Colonic mucosa (tissue), 4 donors: ENCODE measurements around the gene TSHZ2. TPM values are rescaled to one million over a fixed set of nuclear protein-coding genes. Genes with fewer than 3 reads are reported as not detected.

ENCODE experiments used
- DNase-seq: peaks from one replicate; pipeline ENCODE4 v3.0.0-alpha.2; 2020
- H3K27ac ChIP-seq: fragments of 200-600 bp; one replicate; pipeline ENCODE4 v1.8.0; 2021
- H3K27me3 ChIP-seq: fragments of 200-600 bp; one replicate; pipeline ENCODE4 v1.8.0; 2021
- H3K36me3 ChIP-seq: fragments of 200-600 bp; one replicate; pipeline ENCODE4 v1.8.0; 2021
- H3K4me1 ChIP-seq: fragments of 200-600 bp; one replicate; pipeline ENCODE4 v1.8.0; 2021; ENCODE audit warnings: mild to moderate bottlenecking
- H3K4me3 ChIP-seq: fragments of 200-600 bp; one replicate; pipeline ENCODE4 v1.8.0; 2021
- H3K9ac ChIP-seq, 2 donors: one replicate each; pipeline ENCODE4 v1.7.0; 2013; ENCODE audit warnings: control low read depth in 2 of 2, low read depth in 2 of 2, low read length in 2 of 2
- H3K9me3 ChIP-seq: fragments of 200-600 bp; one replicate; pipeline ENCODE4 v1.8.0; 2021
- CTCF ChIP-seq: fragments of 200-600 bp; IDR thresholded peaks from one replicate; pipeline ENCODE4 v1.8.0; 2022; ENCODE audit warnings: antibody characterized with exemption, mild to moderate bottlenecking
- intact Hi-C: fragments of 100-400 bp; cut with DNase I; formaldehyde crosslinking; loops from one replicate; pipeline ENCODE4 v1.14.1; 2022
- total RNA-seq, 2 donors: library from RNA; stranded (reverse); fragmentation: NEBNext Ultra II Directional in 1 of 2; extraction: Animal tissue kit (Norgen Biotek cat#: 25700) in 1 of 2; gene quantifications; one replicate each; pipeline ENCODE4 v1.2.1, GENCODE V29; 2021
- donor health status: healthy.
- donor health status: DM: no; HTN: no; CAD: no.
- donor health status: DM: no; HTN: no; CAD: no.

TSHZ2 gene
- total RNA-seq, 2 donors from 2014 or later = 2.1 to 3.1 TPM

GRCh38 chr20:53162251-53162835, 190.2 kb downstream of the TSHZ2 start:
- no peaks in the 10 kb centered on the region for H3K36me3 ChIP-seq
- H3K9me3 ChIP-seq = no peaks in the 10 kb centered on the region
- no peak overlapping the region for H3K27ac ChIP-seq
- intact Hi-C loops = no loop called here
- no peak overlapping the region for H3K4me3 ChIP-seq
- H3K9ac ChIP-seq = no peak overlapping the region
- H3K27me3 ChIP-seq = no peaks in the 10 kb centered on the region
- no peak for DNase-seq
- H3K4me1 ChIP-seq = no peaks in the 10 kb centered on the region
- TF ChIP-seq CTCF = no peak

DNA sequence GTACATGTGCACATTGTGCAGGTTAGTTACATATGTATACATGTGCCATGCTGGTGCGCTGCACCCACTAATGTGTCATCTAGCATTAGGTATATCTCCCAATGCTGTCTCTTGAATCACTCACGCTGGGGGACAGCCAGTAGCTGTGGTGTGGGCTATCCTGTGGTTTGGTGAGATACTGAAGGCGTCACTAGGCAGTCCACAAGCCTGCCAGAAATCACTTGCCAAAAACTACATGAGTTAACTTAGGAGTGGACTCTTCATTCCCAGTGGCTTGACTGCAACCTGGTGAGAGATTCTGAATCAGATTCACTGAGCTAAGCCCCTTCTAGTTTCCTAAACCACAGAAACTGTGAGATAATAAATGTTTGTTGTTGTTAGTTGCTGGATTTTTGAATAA, 191.3 kb downstream of the TSHZ2 start:
- intact Hi-C loops = no loop called here
- TF ChIP-seq CTCF = no peak

DNA sequence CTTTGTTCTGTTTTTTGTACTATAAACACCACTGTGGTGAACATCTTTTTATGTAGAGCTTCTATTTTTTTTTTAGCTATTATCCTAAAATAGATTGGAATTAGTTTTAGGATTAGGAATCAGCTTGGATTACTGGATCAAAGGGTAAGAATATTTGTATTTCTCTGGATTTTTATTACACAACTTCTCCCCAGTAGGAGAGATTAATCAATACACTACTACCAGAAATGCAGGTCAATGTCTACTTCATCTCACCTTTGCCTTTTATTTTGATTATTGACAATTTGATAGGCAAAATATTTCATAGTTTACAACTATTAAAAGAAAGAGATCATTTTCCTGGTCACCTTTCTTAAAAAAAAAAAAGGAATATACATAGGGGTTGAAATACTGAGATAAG, 191.9 kb downstream of the TSHZ2 start:
- TF ChIP-seq CTCF = no peak
- Histone ChIP-seq H3K27me3 (no peaks in the 10 kb centered on the region), H3K4me1 (no peaks in the 10 kb centered on the region), H3K9me3 (no peaks in the 10 kb centered on the region), H3K4me3 (no peak overlapping the region), H3K36me3 (no peaks in the 10 kb centered on the region), H3K27ac (no peak overlapping the region), H3K9ac (no peak overlapping the region)
- intact Hi-C loops = no loop called here
- no peak for DNase-seq

More for the DNA sequence above, 191.3 kb downstream of the TSHZ2 start:
- no peaks in the 10 kb centered on the region for H3K4me1 ChIP-seq
- no peaks in the 10 kb centered on the region for H3K27me3 ChIP-seq
- H3K9ac ChIP-seq = no peak overlapping the region
- no peak overlapping the region for H3K27ac ChIP-seq
- H3K9me3 ChIP-seq = no peaks in the 10 kb centered on the region
- H3K4me3 ChIP-seq = no peak overlapping the region
- DNase-seq = no peak
- H3K36me3 ChIP-seq = no peaks in the 10 kb centered on the region

- no peak overlapping the region for H3K9ac ChIP-seq
- H3K4me1 ChIP-seq = no peaks in the 10 kb centered on the region
- intact Hi-C loops = no loop called here
- no peaks in the 10 kb centered on the region for H3K9me3 ChIP-seq
- TF ChIP-seq CTCF = no peak
- no peak overlapping the region for H3K4me3 ChIP-seq
- H3K27me3 ChIP-seq = no peaks in the 10 kb centered on the region
- H3K36me3 ChIP-seq = no peaks in the 10 kb centered on the region
- no peak overlapping the region for H3K27ac ChIP-seq
- DNase-seq = no peak
Measured at GRCh38 chr20:53165452-53165851, 193.3 kb downstream of the TSHZ2 start.

DNA sequence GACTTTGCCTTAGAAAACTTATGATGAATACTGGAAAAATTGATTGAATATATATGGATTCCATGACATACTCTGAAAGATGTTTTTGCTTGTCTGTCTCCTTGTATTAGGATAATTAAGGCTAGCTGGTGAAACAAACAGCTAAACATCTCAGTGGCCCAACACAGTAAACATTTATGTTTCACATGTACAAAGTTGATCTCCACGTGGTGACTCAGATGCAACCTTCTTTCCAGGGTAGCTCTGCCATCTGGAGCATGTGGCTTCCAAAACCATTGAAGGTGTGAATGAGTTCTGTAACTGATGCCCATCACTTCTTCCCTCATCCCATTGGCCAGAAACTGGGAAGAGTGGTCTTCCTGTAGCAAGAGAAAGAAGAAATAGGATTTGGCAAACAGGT, 196.3 kb downstream of the TSHZ2 start:
- no peak for TF ChIP-seq CTCF
- no peaks in the 10 kb centered on the region for H3K27me3 ChIP-seq
- H3K4me1 ChIP-seq = no peaks in the 10 kb centered on the region
- H3K27ac ChIP-seq = no peak overlapping the region
- no peak for DNase-seq
- no peaks in the 10 kb centered on the region for H3K9me3 ChIP-seq
- H3K36me3 ChIP-seq = no peaks in the 10 kb centered on the region
- no peak overlapping the region for H3K9ac ChIP-seq
- intact Hi-C loops = no loop called here
- H3K4me3 ChIP-seq = no peak overlapping the region
